Gastrocnemius medialis (tissue), 4 donors: ENCODE results near the gene NPBWR2. TPM values are rescaled to one million over a fixed set of nuclear protein-coding genes. Genes with fewer than 3 reads are reported as not detected.

Experiments
- ATAC-seq, 2 donors: fragments of 150-250 bp; one replicate each; pipeline ENCODE4 v1.9.1; 2016
- DNase-seq, 2 donors: peaks; one replicate each; pipeline ENCODE4 v3.0.0-alpha.2; 2019
- H3K27ac ChIP-seq, 4 donors: fragments of 200-600 bp; sonication (generic); 1 replicate in 1 of 4; 2 replicates in 3 of 4; pipeline ENCODE4 v1.5.1; 2016 to 2018; ENCODE audit warnings: mild to moderate bottlenecking in 2 of 4, moderate library complexity in 1 of 4
- H3K27me3 ChIP-seq, 3 donors: fragments of 200-600 bp; sonication (generic) in 2 of 3; 1 replicate in 1 of 3; 2 replicates in 2 of 3; pipeline versions ENCODE4 v1.5.1 to v1.6.0; 2016 to 2019; ENCODE audit warnings: mild to moderate bottlenecking in 1 of 3, moderate library complexity in 1 of 3
- H3K36me3 ChIP-seq, 2 donors: fragments of 200-600 bp; sonication (generic) in 1 of 2; one replicate each; pipeline ENCODE4 v1.5.1; 2017 to 2018
- H3K4me1 ChIP-seq, 2 donors: fragments of 200-600 bp; sonication (generic) in 1 of 2; one replicate each; pipeline ENCODE4 v1.5.1; 2016 to 2017; ENCODE audit warnings: mild to moderate bottlenecking in 2 of 2
- H3K4me3 ChIP-seq, 4 donors: fragments of 200-600 bp; sonication (generic) in 3 of 4; 1 replicate in 1 of 4; 2 replicates in 3 of 4; pipeline ENCODE4 v1.5.1; 2016 to 2019; ENCODE audit warnings: mild to moderate bottlenecking in 2 of 4
- H3K9me3 ChIP-seq, 3 donors: fragments of 200-600 bp; sonication (generic) in 2 of 3; 1 replicate in 1 of 3; 2 replicates in 2 of 3; pipeline ENCODE4 v1.5.1; 2016 to 2019
- CTCF ChIP-seq, 5 experiments: fragments of 450-650 bp in 3 of 5; fragments of 200-600 bp in 2 of 5; sonication (generic) in 2 of 5; IDR thresholded peaks in 4 of 5; conservative IDR thresholded peaks in 1 of 5; 1 replicate in 4 of 5; 2 replicates in 1 of 5; pipeline ENCODE4 v1.5.1; 2016 to 2019; ENCODE audit warnings: antibody characterized with exemption in 5 of 5, mild to moderate bottlenecking in 3 of 5, moderate library complexity in 3 of 5
- POLR2A ChIP-seq, 2 donors: fragments of 450-650 bp; IDR thresholded peaks; one replicate each; pipeline ENCODE4 v1.6.1; 2017; ENCODE audit warnings: antibody characterized with exemption in 2 of 2, mild to moderate bottlenecking in 2 of 2, moderate library complexity in 2 of 2
- in situ Hi-C, 4 donors: fragments of 200-750 bp; cut with MboI; loops; one replicate each; pipeline versions ENCODE4 v1.15.0 to v1.8.0; 2017; ENCODE audit warnings: low sequenced_read_pairs in 4 of 4
- intact Hi-C: fragments of 100-400 bp; cut with DNase I; formaldehyde crosslinking; loops from one replicate; pipeline ENCODE4 v1.15.1; 2023; ENCODE audit warnings: low total_unique reads
- total RNA-seq, 4 donors: library from RNA; depleted of rRNA; stranded (reverse); fragments of >200 nt; gene quantifications; one replicate each; pipeline versions ENCODE4 v1.1.0 to v1.2.3, GENCODE V29; 2016

NPBWR2 gene
- total RNA-seq, 4 donors from 2014 or later, result not detected

DNA sequence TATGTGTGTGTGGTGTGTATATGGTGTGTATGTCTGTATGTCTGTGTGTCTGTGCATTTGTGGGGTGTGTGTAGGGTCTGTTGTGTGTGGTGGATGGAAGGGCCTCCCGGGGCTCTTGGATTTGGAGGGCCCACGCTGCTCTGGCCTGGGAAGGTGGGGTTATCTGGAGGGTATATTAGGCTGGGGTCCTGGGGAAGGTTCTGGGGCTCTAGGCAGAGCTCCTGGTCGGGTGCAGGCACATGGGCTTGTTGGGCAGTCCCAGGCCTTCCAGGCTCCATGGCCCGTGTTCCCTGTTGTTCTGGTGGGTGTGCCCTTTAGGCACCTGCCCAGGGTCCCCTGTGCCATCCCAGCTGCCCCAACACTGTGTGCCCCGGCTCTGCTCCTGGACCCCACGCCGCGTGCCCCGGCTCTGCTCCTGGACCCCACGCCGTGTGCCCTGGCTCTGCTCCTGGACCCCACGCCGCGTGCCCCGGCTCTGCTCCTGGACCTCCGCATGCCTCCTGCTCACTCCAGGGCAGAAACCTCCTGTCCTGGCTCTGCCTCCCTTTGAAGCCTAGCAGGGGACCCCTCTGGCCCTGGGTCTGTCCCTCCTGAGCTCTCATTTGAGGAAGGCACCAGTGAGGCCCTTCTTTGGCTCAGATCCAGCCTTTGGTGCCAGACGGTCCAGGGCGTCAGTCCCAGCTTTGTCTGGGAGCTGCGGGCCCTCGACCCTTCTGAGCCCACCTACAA lies 46.7 kb upstream of the NPBWR2 start:
- H3K4me1 ChIP-seq, result no peaks in the 10 kb centered on the region
- in situ Hi-C loops, result no loop called here
- no peak for TF ChIP-seq CTCF (IDR thresholded peaks at IDR 0.05 in 4 of 5, conservative IDR thresholded peaks at IDR 0.05 in 1 of 5)
- TF ChIP-seq POLR2A (IDR thresholded peaks at IDR 0.05), result no peak
- intact Hi-C loops, result no loop called here
- ATAC-seq (no peak), DNase-seq (no peak)
- H3K27ac ChIP-seq, result no peak overlapping the region
- peaks cover under 1 to 16% (median 5%) of the 10 kb centered on the region in 3 donors for H3K27me3 ChIP-seq
- no peaks in the 10 kb centered on the region for H3K9me3 ChIP-seq
- no peak overlapping the region for H3K4me3 ChIP-seq
- H3K36me3 ChIP-seq, result no peaks in the 10 kb centered on the region

DNA sequence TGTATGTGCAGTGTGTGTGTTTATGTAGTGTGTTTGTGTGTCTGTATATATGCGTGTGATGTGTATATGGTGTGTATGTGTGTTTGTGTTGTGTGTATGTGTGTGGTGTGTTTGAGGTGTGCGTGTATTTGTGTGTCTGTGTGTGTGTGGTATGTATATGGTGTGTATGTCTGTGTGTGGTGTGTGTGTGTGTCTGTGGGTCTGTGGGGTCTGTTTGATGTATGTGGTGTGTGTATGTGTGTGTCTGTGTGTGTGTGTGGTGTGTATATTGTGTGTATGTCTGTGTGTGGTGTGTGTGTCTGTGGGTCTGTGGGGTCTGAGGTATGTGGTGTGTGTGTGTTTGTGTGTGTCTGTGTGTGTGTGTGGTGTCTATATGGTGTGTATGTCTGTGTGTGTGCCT lies 46.0 kb upstream of the NPBWR2 start:
- TF ChIP-seq CTCF (IDR thresholded peaks at IDR 0.05 in 4 of 5, conservative IDR thresholded peaks at IDR 0.05 in 1 of 5) (no peak), POLR2A (IDR thresholded peaks at IDR 0.05) (no peak)
- Histone ChIP-seq H3K9me3 (no peaks in the 10 kb centered on the region), H3K36me3 (no peaks in the 10 kb centered on the region), H3K4me3 (no peak overlapping the region), H3K4me1 (no peaks in the 10 kb centered on the region), H3K27me3 (peaks cover 0 to 13% (median 3%) of the 10 kb centered on the region in 3 donors), H3K27ac (no peak overlapping the region)
- in situ Hi-C loops (no loop called here), intact Hi-C loops (no loop called here)
- ATAC-seq, result no peak
- DNase-seq, result no peak

DNA sequence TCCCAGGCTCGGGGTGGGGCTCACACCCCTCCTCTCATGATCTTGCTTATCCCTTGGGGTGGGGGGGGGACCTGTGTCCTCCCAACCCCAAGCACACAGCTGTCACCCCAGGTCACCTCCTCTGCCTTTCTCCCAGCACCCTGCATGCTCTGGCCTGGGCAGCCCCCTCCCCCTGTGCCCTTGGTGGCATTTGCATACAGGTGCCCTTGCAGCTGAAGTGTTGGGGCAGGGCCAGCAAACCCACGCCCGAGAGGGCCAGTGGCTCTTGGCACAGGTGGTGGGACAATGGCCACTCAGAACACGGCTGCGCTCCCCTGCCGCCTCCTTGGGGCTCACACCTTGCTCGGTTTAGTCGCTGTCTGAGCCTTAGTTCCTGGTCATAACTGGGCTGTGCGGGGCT lies 45.5 kb upstream of the NPBWR2 start:
- Histone ChIP-seq H3K27me3 (peaks cover 0 to 13% (median 3%) of the 10 kb centered on the region in 3 donors), H3K4me3 (no peak overlapping the region), H3K27ac (no peak overlapping the region), H3K9me3 (no peaks in the 10 kb centered on the region), H3K36me3 (no peaks in the 10 kb centered on the region), H3K4me1 (no peaks in the 10 kb centered on the region)
- TF ChIP-seq CTCF (IDR thresholded peaks at IDR 0.05 in 4 of 5, conservative IDR thresholded peaks at IDR 0.05 in 1 of 5), result no peak
- intact Hi-C loops (no loop called here), in situ Hi-C loops (no loop called here)
- DNase-seq, result no peak
- ATAC-seq, result no peak

GRCh38 chr20:64151633-64152530 lies 44.5 kb upstream of the NPBWR2 start:
- H3K27me3 ChIP-seq, result peaks cover 0 to 5% (median 2%) of the 10 kb centered on the region in 3 donors
- DNase-seq, result no peak
- no peak for TF ChIP-seq POLR2A (IDR thresholded peaks at IDR 0.05)
- TF ChIP-seq CTCF (IDR thresholded peaks at IDR 0.05 in 4 of 5, conservative IDR thresholded peaks at IDR 0.05 in 1 of 5), result no peak
- in situ Hi-C loops (no loop called here), intact Hi-C loops (no loop called here)
- no peaks in the 10 kb centered on the region for H3K9me3 ChIP-seq
- no peak for ATAC-seq
- H3K27ac ChIP-seq, result no peak overlapping the region
- H3K36me3 ChIP-seq, result no peaks in the 10 kb centered on the region
- no peak overlapping the region for H3K4me3 ChIP-seq
- H3K4me1 ChIP-seq, result no peaks in the 10 kb centered on the region
